H1 (cell line): ENCODE measurements around the gene ZNF283. TPM values are rescaled to one million over a fixed set of nuclear protein-coding genes. Genes with fewer than 3 reads are reported as not detected.

Source experiments
- CTCF ChIA-PET: fragments of 300-600 bp; sonication (Branson Sonifier 250); formaldehyde crosslinking; loops from one replicate; lab custom pipeline; 2021; ENCODE audit not compliant: partially characterized antibody; lab: Charles Lee
- POLR2A ChIA-PET: fragments of 300-600 bp; sonication (Branson Sonifier 250); formaldehyde crosslinking; loops from one replicate; lab custom pipeline; 2021; ENCODE audit warnings: inconsistent platforms; ENCODE audit not compliant: partially characterized antibody; lab: Charles Lee
- DNase-seq, 2 experiments: peaks; one replicate each; pipeline versions ENCODE4 v3.0.0 to v3.0.0-alpha.2; 2010 to 2022; ENCODE audit warnings: low spot score in 2 of 2, low read depth in 1 of 2, mixed read lengths in 1 of 2
- FAIRE-seq: peaks from 2 replicates; lab custom pipeline; 2011; peaks lifted over from hg19 to GRCh38; lab: Jason Lieb, UNC
- H2AFZ ChIP-seq: 2 replicates; pipeline ENCODE4 v1.8.1; 2012; ENCODE audit warnings: low read length, inconsistent platforms
- H2AK5ac ChIP-seq: 2 replicates; pipeline ENCODE4 v1.6.1; 2013; ENCODE audit warnings: low read depth, low read length
- H2BK120ac ChIP-seq: replicated peaks from 2 replicates; pipeline ENCODE3; 2013; ENCODE audit warnings: low read depth, low read length, inconsistent platforms
- H2BK12ac ChIP-seq: 2 replicates; pipeline ENCODE4 v1.6.1; 2013; ENCODE audit warnings: low read depth, low read length
- H2BK15ac ChIP-seq: 2 replicates; pipeline ENCODE4 v1.6.1; 2013; ENCODE audit warnings: low read length
- H2BK20ac ChIP-seq: 2 replicates; pipeline ENCODE4 v1.6.1; 2013; ENCODE audit warnings: low read length
- H2BK5ac ChIP-seq: 2 replicates; pipeline ENCODE4 v1.6.1; 2013; ENCODE audit warnings: low read depth, low read length
- H3K14ac ChIP-seq: 2 replicates; pipeline ENCODE4 v1.6.1; 2013; ENCODE audit warnings: inconsistent platforms; ENCODE audit not compliant: insufficient read length
- H3K18ac ChIP-seq: 2 replicates; pipeline ENCODE4 v1.6.1; 2013; ENCODE audit warnings: low read length; ENCODE audit errors: extremely low read depth
- H3K23ac ChIP-seq: 2 replicates; pipeline ENCODE4 v1.6.1; 2013; ENCODE audit warnings: inconsistent platforms; ENCODE audit not compliant: insufficient read length
- H3K23me2 ChIP-seq: 2 replicates; pipeline ENCODE4 v1.6.1; 2013; ENCODE audit warnings: low read depth, low read length
- H3K27ac ChIP-seq: 2 replicates; pipeline ENCODE4 v1.6.1; 2011; ENCODE audit warnings: low read depth, low read length, inconsistent platforms
- H3K27me3 ChIP-seq, 4 experiments: replicated peaks in 1 of 4; 1 replicate in 1 of 4; 2 replicates in 3 of 4; pipeline versions ENCODE4 v1.6.1 to v1.8.1; 2011 to 2013; ENCODE audit warnings: low read length in 3 of 4, mild to moderate bottlenecking in 3 of 4, inconsistent platforms in 2 of 4, mixed read lengths in 2 of 4, moderate library complexity in 1 of 4; ENCODE audit not compliant: control insufficient read depth in 3 of 4, insufficient read depth in 3 of 4; ENCODE audit errors: extremely low read depth in 1 of 4
- H3K36me3 ChIP-seq, 4 experiments: 2 replicates each; pipeline versions ENCODE4 v1.6.1 to v1.8.1; 2011 to 2013; ENCODE audit warnings: mild to moderate bottlenecking in 4 of 4, low read length in 3 of 4, moderate library complexity in 2 of 4, control low read depth in 1 of 4, inconsistent platforms in 1 of 4; ENCODE audit not compliant: insufficient read depth in 4 of 4, control insufficient read depth in 2 of 4
- H3K4ac ChIP-seq: replicated peaks from 2 replicates; pipeline ENCODE3; 2013; ENCODE audit warnings: low read length, low read depth, mixed read lengths, inconsistent platforms; ENCODE audit not compliant: insufficient read length
- H3K4me1 ChIP-seq, 4 experiments: replicated peaks in 1 of 4; 1 replicate in 1 of 4; 2 replicates in 3 of 4; pipeline versions ENCODE4 v1.6.1 to v1.8.1; 2011 to 2013; ENCODE audit warnings: low read length in 3 of 4, inconsistent platforms in 2 of 4, mixed read lengths in 1 of 4; ENCODE audit not compliant: insufficient read depth in 4 of 4, control insufficient read depth in 3 of 4
- H3K4me2 ChIP-seq, 2 experiments: 2 replicates each; pipeline versions ENCODE4 v1.6.1 to v1.8.1; 2011 to 2013; ENCODE audit warnings: low read depth in 2 of 2, low read length in 2 of 2, control low read depth in 1 of 2, inconsistent platforms in 1 of 2, mild to moderate bottlenecking in 1 of 2; ENCODE audit not compliant: insufficient read depth in 1 of 2
- H3K4me3 ChIP-seq, 4 experiments: fragments of 200-600, 300-600 bp in 1 of 4; sonication (generic), shearing (Covaris generic), sonication (Bioruptor Twin) in 1 of 4; 2 replicates each; pipeline versions ENCODE4 v1.5.1 to v1.8.1; 2011 to 2016; ENCODE audit warnings: low read length in 4 of 4, low read depth in 3 of 4, control low read depth in 2 of 4, inconsistent platforms in 2 of 4, mild to moderate bottlenecking in 2 of 4, mixed read lengths in 1 of 4, moderate library complexity in 1 of 4; ENCODE audit not compliant: insufficient read depth in 2 of 4; ENCODE audit errors: extremely low read depth in 1 of 4
- H3K56ac ChIP-seq: replicated peaks from 2 replicates; pipeline ENCODE3; 2013; ENCODE audit warnings: low read depth, mild to moderate bottlenecking, mixed read lengths, low read length, inconsistent platforms; ENCODE audit not compliant: insufficient read length
- H3K79me1 ChIP-seq: 2 replicates; pipeline ENCODE4 v1.6.1; 2013; ENCODE audit warnings: low read depth, low read length, control low read depth
- H3K79me2 ChIP-seq, 2 experiments: 2 replicates each; pipeline versions ENCODE4 v1.6.1 to v1.8.1; 2012 to 2013; ENCODE audit warnings: low read length in 2 of 2, mild to moderate bottlenecking in 2 of 2, inconsistent platforms in 1 of 2; ENCODE audit not compliant: insufficient read depth in 2 of 2, control insufficient read depth in 1 of 2
- H3K9ac ChIP-seq, 4 experiments: replicated peaks in 1 of 4; 1 replicate in 1 of 4; 2 replicates in 3 of 4; pipeline versions ENCODE4 v1.6.1 to v1.8.1; 2011 to 2013; ENCODE audit warnings: low read depth in 3 of 4, low read length in 3 of 4, control low read depth in 2 of 4, mild to moderate bottlenecking in 2 of 4, moderate library complexity in 2 of 4, inconsistent platforms in 1 of 4; ENCODE audit errors: extremely low read depth in 1 of 4
- H3K9me3 ChIP-seq, 2 experiments: 2 replicates each; pipeline versions ENCODE4 v1.6.1 to v1.8.1; 2012 to 2013; ENCODE audit warnings: mild to moderate bottlenecking in 2 of 2, moderate library complexity in 2 of 2, control low read depth in 1 of 2, inconsistent platforms in 1 of 2, low read depth in 1 of 2, low read length in 1 of 2, mixed read lengths in 1 of 2; ENCODE audit not compliant: insufficient read depth in 2 of 2
- H4K20me1 ChIP-seq, 2 experiments: replicated peaks in 1 of 2; 2 replicates each; pipeline versions ENCODE3 to v1.8.1; 2011 to 2013; ENCODE audit warnings: inconsistent platforms in 2 of 2, low read length in 2 of 2, mild to moderate bottlenecking in 1 of 2; ENCODE audit not compliant: insufficient read depth in 2 of 2, control insufficient read depth in 1 of 2
- H4K5ac ChIP-seq: 2 replicates; pipeline ENCODE4 v1.6.1; 2013; ENCODE audit warnings: low read length, low read depth, mixed read lengths, inconsistent platforms; ENCODE audit not compliant: insufficient read length
- H4K8ac ChIP-seq: 2 replicates; pipeline ENCODE4 v1.8.0; 2013; ENCODE audit warnings: mild to moderate bottlenecking, moderate library complexity, low read length, inconsistent platforms; ENCODE audit not compliant: insufficient read depth; ENCODE audit errors: extremely low read depth
- H4K91ac ChIP-seq: replicated peaks from 2 replicates; pipeline ENCODE3; 2013; ENCODE audit warnings: low read length, mixed read lengths, inconsistent platforms; ENCODE audit not compliant: insufficient read length
- ATF3 ChIP-seq: IDR thresholded peaks from 2 replicates; pipeline ENCODE4 v1.6.1; 2011; ENCODE audit warnings: low read depth, mild to moderate bottlenecking, low read length; ENCODE audit not compliant: insufficient read depth
- BACH1 ChIP-seq: IDR thresholded peaks from 2 replicates; pipeline ENCODE4 v1.6.1; 2012; ENCODE audit warnings: low read length, improper control_type of control experiment
- CEBPB ChIP-seq: IDR thresholded peaks from 2 replicates; pipeline ENCODE4 v1.6.1; 2012; ENCODE audit warnings: low read depth, low read length
- CHD2 ChIP-seq: IDR thresholded peaks from 2 replicates; pipeline ENCODE4 v1.6.1; 2012; ENCODE audit warnings: low read length, improper control_type of control experiment
- E2F6 ChIP-seq: IDR thresholded peaks from 2 replicates; pipeline ENCODE4 v1.6.1; 2012; ENCODE audit warnings: inconsistent platforms
- EGR1 ChIP-seq: IDR thresholded peaks from 2 replicates; pipeline ENCODE4 v1.6.1; 2011; ENCODE audit warnings: low read depth, low read length, borderline replicate concordance
- MAX ChIP-seq: IDR thresholded peaks from 2 replicates; pipeline ENCODE4 v1.6.1; 2012; ENCODE audit warnings: inconsistent platforms
- NRF1 ChIP-seq: IDR thresholded peaks from 2 replicates; pipeline ENCODE4 v1.6.1; 2011; ENCODE audit warnings: mild to moderate bottlenecking, low read depth, low read length, improper control_type of control experiment
- POU5F1 ChIP-seq: IDR thresholded peaks from 2 replicates; pipeline ENCODE4 v1.6.1; 2011; ENCODE audit warnings: low read depth, mild to moderate bottlenecking, low read length, moderate library complexity
- SP1 ChIP-seq: IDR thresholded peaks from 2 replicates; pipeline ENCODE4 v1.6.1; 2011; ENCODE audit warnings: low read depth, low read length
- SRF ChIP-seq: IDR thresholded peaks from 2 replicates; pipeline ENCODE4 v1.6.1; 2011; ENCODE audit warnings: mild to moderate bottlenecking, low read depth, low read length, moderate library complexity
- WGBS, 2 experiments: shearing (Covaris generic) in 1 of 2; methylation state at CpG; one replicate each; pipeline versions ENCODE4 v1.1.6 to v1.1.7; 2013 to 2015; ENCODE audit warnings: low lambda C conversion rate in 2 of 2, mixed read lengths in 2 of 2, inconsistent platforms in 1 of 2, low coverage in 1 of 2, missing lambda C conversion rate in 1 of 2; ENCODE audit not compliant: insufficient replicate concordance in 2 of 2, insufficient coverage in 1 of 2, insufficient read length in 1 of 2; ENCODE audit errors: extremely low coverage in 1 of 2, missing lambda C conversion rate in 1 of 2; 5-methylcytosine and 5-hydroxymethylcytosine counted together
- polyA plus RNA-seq, 7 experiments: library from polyadenylated mRNA; depleted of rRNA in 3 of 7; stranded (reverse) in 5 of 7; unstranded in 2 of 7; fragments of >200 nt in 5 of 7; fragments of 200-250 nt in 2 of 7; gene quantifications; 1 replicate in 5 of 7; 2 replicates in 1 of 7; 4 replicates in 1 of 7; pipeline versions ENCODE4 v1.2.1 to v1.2.3, GENCODE V29; 2011 to 2013; ENCODE audit warnings: missing spikeins in 2 of 7, mixed read lengths in 2 of 7
- total RNA-seq: library from RNA; stranded (reverse); fragmentation: NEBNext Ultra II Directional; extraction: Animal tissue kit (Norgen Biotek cat#: 25700); gene quantifications from 2 replicates; pipeline ENCODE4 v1.2.1, GENCODE V29; 2021

Gene ZNF283
- total and polyA plus RNA-seq, 2 of the 8 experiments (the other 6 are each of a cell fraction or from before 2014, with no cell fraction given) = 1.1 to 4.3 TPM

- CTCF ChIA-PET = interaction anchor here (0.7 to 3.1 kb wide), 4 partner anchors 9 to 74 kb away, joined by 3 to 13 read pairs (median 4); no protein-coding TSS in a partner anchor
- TF ChIP-seq CHD2 = no peak
- no peak for TF ChIP-seq ATF3
- TF ChIP-seq E2F6 = 0 out of 2 replicates have a peak, but pooled peaks have one; percentile 44
- no peak for TF ChIP-seq SRF
- TF ChIP-seq SP1 = no peak
- TF ChIP-seq CEBPB = no peak
- no peak for TF ChIP-seq BACH1
- no peak for TF ChIP-seq POU5F1
- no peak for TF ChIP-seq NRF1
- peak; percentile 40; the same call in 1 of the 2 replicates for TF ChIP-seq MAX
- no peak for TF ChIP-seq EGR1
Measured at GRCh38 chr19:43820098-43820883, 6.8 kb upstream of the ZNF283 start.

More at GRCh38 chr19:43820098-43820883, 6.8 kb upstream of the ZNF283 start:
- H3K9me3 ChIP-seq = peaks cover 6 to 11% of the 10 kb centered on the region in 2 experiments; a peak in 3 of 4 replicates
- no peak overlapping the region for H4K91ac ChIP-seq
- FAIRE-seq (no peak), DNase-seq (peak in 1 of 2 experiments; percentile 44)
- POLR2A ChIA-PET = no interaction called here
- H3K27me3 ChIP-seq = peaks cover 0 to 11% (median 2%) of the 10 kb centered on the region in 4 experiments; a peak in 3 of 7 replicates
- peak overlapping the region in 2 of 4 experiments; percentile 25 to 37; a peak in 2 of 8 replicates for H3K4me3 ChIP-seq
- H2BK12ac ChIP-seq = no peak overlapping the region
- H4K8ac ChIP-seq = no peak overlapping the region
- H3K4me1 ChIP-seq = no peaks in the 10 kb centered on the region; a peak in 1 of 7 replicates
- H4K20me1 ChIP-seq = peaks cover 0 to 2% of the 10 kb centered on the region in 2 experiments
- no peaks in the 10 kb centered on the region for H3K23me2 ChIP-seq
- peak overlapping the region; percentile 11; the same call in 1 of the 2 replicates for H2BK5ac ChIP-seq
- peak overlapping the region; percentile 53; the same call in 1 of the 2 replicates for H2AFZ ChIP-seq
- H3K79me1 ChIP-seq = no peaks in the 10 kb centered on the region
- no peak overlapping the region for H2BK120ac ChIP-seq
- no peak overlapping the region for H3K23ac ChIP-seq
- H3K56ac ChIP-seq = no peak overlapping the region
- no peak overlapping the region for H3K4ac ChIP-seq
- H3K18ac ChIP-seq = no peak overlapping the region
- H3K27ac ChIP-seq = no peak overlapping the region
- H3K79me2 ChIP-seq = no peaks in the 10 kb centered on the region; a peak in 1 of 4 replicates
- no peak overlapping the region for H3K14ac ChIP-seq
- peak overlapping the region; percentile 49 to 70; a peak in 3 of 4 replicates for H3K4me2 ChIP-seq
- no peak overlapping the region for H2BK20ac ChIP-seq
- WGBS, 2 experiments = 77% methylated on average over 38 of the region's 48 CpGs; no CpG with 5 or more reads in 1 of the 2 experiments
- H4K5ac ChIP-seq = no peak overlapping the region
- no peak overlapping the region for H3K9ac ChIP-seq
- no peaks in the 10 kb centered on the region for H3K36me3 ChIP-seq
- 0 out of 2 replicates have a peak overlapping the region, but pooled peaks have one; percentile 8 for H2BK15ac ChIP-seq
- peak overlapping the region; percentile 29; the same call in 1 of the 2 replicates for H2AK5ac ChIP-seq
